ENCODE results near the gene EYA2.

The EYA2 gene

DNA sequence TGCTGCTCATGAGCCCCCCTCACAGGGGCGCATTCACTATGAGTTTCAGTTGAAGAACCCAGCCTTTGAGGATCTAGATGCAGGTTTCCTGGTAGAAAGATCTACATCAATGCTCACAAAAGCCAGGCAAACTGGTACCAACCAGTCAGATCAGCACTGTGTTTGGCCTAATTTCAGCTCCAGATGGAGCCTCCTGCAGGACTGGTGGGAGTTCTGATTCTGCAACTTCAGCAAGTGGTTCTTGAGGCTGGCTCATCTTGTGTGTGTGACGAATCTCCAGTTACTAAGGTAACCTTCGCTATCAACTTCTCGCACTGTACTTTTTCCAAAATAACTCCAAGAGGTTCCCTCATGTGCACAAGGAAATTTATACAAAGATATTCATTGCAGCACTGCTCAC, 343.1 kb downstream of the EYA2 start:
- no peak for DNase-seq

Measured in inflammatory macrophage treated with lipopolysaccharide for 1 hour (primary cell).